Ascending aorta (tissue), 2 donors: ENCODE results near the gene THUMPD1. TPM values are rescaled to one million over a fixed set of nuclear protein-coding genes. Genes with fewer than 3 reads are reported as not detected.

Source experiments
- DNase-seq, 2 donors: peaks; one replicate each; pipeline ENCODE4 v3.0.0-alpha.2; 2019; ENCODE audit warnings: low spot score in 2 of 2
- H3K27ac ChIP-seq, 2 donors: fragments of 200-600 bp; sonication (generic); one replicate each; pipeline ENCODE4 v1.5.1; 2016 to 2017; ENCODE audit warnings: mild to moderate bottlenecking in 1 of 2
- H3K27me3 ChIP-seq: fragments of 200-600 bp; sonication (generic); one replicate; pipeline ENCODE4 v1.5.1; 2017
- H3K36me3 ChIP-seq, 2 donors: fragments of 200-600 bp; sonication (generic); one replicate each; pipeline ENCODE4 v1.5.1; 2016
- H3K4me1 ChIP-seq, 2 donors: fragments of 200-600 bp; sonication (generic); one replicate each; pipeline ENCODE4 v1.5.1; 2016 to 2017; ENCODE audit warnings: mild to moderate bottlenecking in 1 of 2
- H3K4me3 ChIP-seq, 2 donors: fragments of 200-600 bp; sonication (generic); one replicate each; pipeline ENCODE4 v1.5.1; 2016 to 2017; ENCODE audit warnings: mild to moderate bottlenecking in 1 of 2
- H3K9me3 ChIP-seq, 2 donors: fragments of 200-600 bp; sonication (generic); one replicate each; pipeline ENCODE4 v1.5.1; 2016
- CTCF ChIP-seq, 3 experiments: fragments of 200-600 bp in 2 of 3; fragments of 450-650 bp in 1 of 3; sonication (generic) in 2 of 3; IDR thresholded peaks; one replicate each; pipeline ENCODE4 v1.5.1; 2016 to 2019; ENCODE audit warnings: antibody characterized with exemption in 3 of 3, mild to moderate bottlenecking in 1 of 3, moderate library complexity in 1 of 3
- intact Hi-C: fragments of 100-400 bp; cut with DNase I; formaldehyde crosslinking; loops from one replicate; pipeline ENCODE4 v1.15.1; 2023
- total RNA-seq: library from RNA; depleted of rRNA; stranded (reverse); fragments of >200 nt; gene quantifications from one replicate; pipeline ENCODE4 v1.1.0, GENCODE V29; 2016

Gene THUMPD1
- total RNA-seq, 1 donor from 2014 or later, result 12.7 TPM

GRCh38 chr16:20746461-20746860 lies 4.8 kb upstream of the THUMPD1 start:
- no peak for DNase-seq
- no peaks in the 10 kb centered on the region for H3K4me1 ChIP-seq
- no peak for TF ChIP-seq CTCF (IDR thresholded peaks at IDR 0.05)
- H3K4me3 ChIP-seq, result no peak overlapping the region
- H3K27ac ChIP-seq, result no peak overlapping the region
- no peaks in the 10 kb centered on the region for H3K27me3 ChIP-seq
- intact Hi-C loops, result no loop called here
- no peaks in the 10 kb centered on the region for H3K36me3 ChIP-seq
- no peaks in the 10 kb centered on the region for H3K9me3 ChIP-seq

GRCh38 chr16:20744922-20745440 lies 3.4 kb upstream of the THUMPD1 start:
- peaks cover under 1 to 6% of the 10 kb centered on the region in 2 donors for H3K4me1 ChIP-seq
- no peak overlapping the region for H3K27ac ChIP-seq
- no peak for TF ChIP-seq CTCF (IDR thresholded peaks at IDR 0.05)
- H3K27me3 ChIP-seq, result no peaks in the 10 kb centered on the region
- H3K36me3 ChIP-seq, result no peaks in the 10 kb centered on the region
- H3K4me3 ChIP-seq, result no peak overlapping the region
- DNase-seq, result no peak
- H3K9me3 ChIP-seq, result no peaks in the 10 kb centered on the region
- intact Hi-C loops, result loop anchor here (5.0 kb wide), 4 partner anchors 62 to 1188 kb away; partner anchors contain the start of genes DCUN1D3, ERI2, LYRM1 and REXO5

- Histone ChIP-seq H3K9me3 (no peaks in the 10 kb centered on the region), H3K4me3 (no peak overlapping the region), H3K27me3 (no peaks in the 10 kb centered on the region), H3K27ac (no peak overlapping the region), H3K36me3 (peaks cover 0 to 9% of the 10 kb centered on the region in 2 donors), H3K4me1 (peaks cover 3 to 16% of the 10 kb centered on the region in 2 donors)
- intact Hi-C loops, result loop anchor here (5.0 kb wide), 4 partner anchors 64 to 1186 kb away; partner anchors contain the start of genes DCUN1D3, ERI2, LYRM1 and REXO5
- no peak for DNase-seq
- TF ChIP-seq CTCF (IDR thresholded peaks at IDR 0.05), result no peak
Measured at GRCh38 chr16:20743591-20743990, 2.0 kb upstream of the THUMPD1 start.

- Histone ChIP-seq H3K36me3 (peaks cover 12 to 26% of the 10 kb centered on the region in 2 donors), H3K27ac (peak overlapping the region; percentile 94 to 97), H3K4me1 (peaks cover 3 to 19% of the 10 kb centered on the region in 2 donors), H3K4me3 (peak overlapping the region; percentile 85 to 88), H3K27me3 (no peaks in the 10 kb centered on the region), H3K9me3 (no peaks in the 10 kb centered on the region)
- intact Hi-C loops, result loop anchor here (2.0 to 5.0 kb wide), 6 partner anchors 64 to 1954 kb away; partner anchors contain the start of genes DCUN1D3, ERI2, LYRM1 and REXO5
- peak; percentile 42 to 93 for DNase-seq
- TF ChIP-seq CTCF (IDR thresholded peaks at IDR 0.05), result no peak
Measured at GRCh38 chr16:20740901-20741521, 607 bp downstream of the THUMPD1 start.

- TF ChIP-seq CTCF (IDR thresholded peaks at IDR 0.05), result no peak
- no peak for DNase-seq
Measured at GRCh38 chr16:20740007-20740883, 1.4 kb downstream of the THUMPD1 start.

More at GRCh38 chr16:20740007-20740883, 1.4 kb downstream of the THUMPD1 start:
- no peaks in the 10 kb centered on the region for H3K27me3 ChIP-seq
- peak overlapping the region; percentile 94 to 97 for H3K27ac ChIP-seq
- H3K4me3 ChIP-seq, result peak overlapping the region; percentile 85 to 88
- peaks cover 3 to 19% of the 10 kb centered on the region in 2 donors for H3K4me1 ChIP-seq
- H3K36me3 ChIP-seq, result peaks cover 12 to 33% of the 10 kb centered on the region in 2 donors
- intact Hi-C loops, result loop anchor here (2.0 to 5.0 kb wide), 6 partner anchors 63 to 1955 kb away; partner anchors contain the start of genes DCUN1D3, ERI2, LYRM1 and REXO5
- H3K9me3 ChIP-seq, result no peaks in the 10 kb centered on the region
